Measurements from ENCODE around the gene INPP4A.

Gene INPP4A

DNA sequence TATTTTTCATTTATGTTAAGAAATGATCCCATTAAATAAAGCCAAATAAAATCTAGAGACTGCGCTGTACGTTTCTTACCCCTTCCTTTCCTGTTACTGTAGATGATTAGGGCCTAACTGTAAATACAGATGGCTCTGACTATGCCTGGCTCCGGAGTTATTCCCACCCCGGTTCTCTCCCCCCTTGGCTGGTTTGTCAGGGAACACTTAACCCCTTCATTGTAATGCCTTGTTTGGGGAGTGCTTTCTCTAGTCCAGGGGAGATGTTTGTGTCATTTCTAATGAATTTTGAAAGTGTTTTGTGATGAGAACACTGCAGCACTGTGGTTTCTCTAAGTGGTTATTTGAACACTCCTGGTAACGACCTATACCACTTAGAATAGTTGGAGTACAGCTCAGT lies 172.5 kb downstream of the INPP4A start:
- DNase-seq (ENCODE audit: low read depth), result no peak
- TF ChIP-seq, protein P1, sequence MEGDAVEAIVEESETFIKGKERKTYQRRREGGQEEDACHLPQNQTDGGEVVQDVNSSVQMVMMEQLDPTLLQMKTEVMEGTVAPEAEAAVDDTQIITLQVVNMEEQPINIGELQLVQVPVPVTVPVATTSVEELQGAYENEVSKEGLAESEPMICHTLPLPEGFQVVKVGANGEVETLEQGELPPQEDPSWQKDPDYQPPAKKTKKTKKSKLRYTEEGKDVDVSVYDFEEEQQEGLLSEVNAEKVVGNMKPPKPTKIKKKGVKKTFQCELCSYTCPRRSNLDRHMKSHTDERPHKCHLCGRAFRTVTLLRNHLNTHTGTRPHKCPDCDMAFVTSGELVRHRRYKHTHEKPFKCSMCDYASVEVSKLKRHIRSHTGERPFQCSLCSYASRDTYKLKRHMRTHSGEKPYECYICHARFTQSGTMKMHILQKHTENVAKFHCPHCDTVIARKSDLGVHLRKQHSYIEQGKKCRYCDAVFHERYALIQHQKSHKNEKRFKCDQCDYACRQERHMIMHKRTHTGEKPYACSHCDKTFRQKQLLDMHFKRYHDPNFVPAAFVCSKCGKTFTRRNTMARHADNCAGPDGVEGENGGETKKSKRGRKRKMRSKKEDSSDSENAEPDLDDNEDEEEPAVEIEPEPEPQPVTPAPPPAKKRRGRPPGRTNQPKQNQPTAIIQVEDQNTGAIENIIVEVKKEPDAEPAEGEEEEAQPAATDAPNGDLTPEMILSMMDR (IDR thresholded peaks at IDR 0.05; ENCODE audit: control insufficient read depth, insufficient read depth, low read depth, low read length, missing control alignments), result no peak
- H3K4me3 ChIP-seq (ENCODE audit: control insufficient read depth, low read depth, low read length), result no peak overlapping the region

DNA sequence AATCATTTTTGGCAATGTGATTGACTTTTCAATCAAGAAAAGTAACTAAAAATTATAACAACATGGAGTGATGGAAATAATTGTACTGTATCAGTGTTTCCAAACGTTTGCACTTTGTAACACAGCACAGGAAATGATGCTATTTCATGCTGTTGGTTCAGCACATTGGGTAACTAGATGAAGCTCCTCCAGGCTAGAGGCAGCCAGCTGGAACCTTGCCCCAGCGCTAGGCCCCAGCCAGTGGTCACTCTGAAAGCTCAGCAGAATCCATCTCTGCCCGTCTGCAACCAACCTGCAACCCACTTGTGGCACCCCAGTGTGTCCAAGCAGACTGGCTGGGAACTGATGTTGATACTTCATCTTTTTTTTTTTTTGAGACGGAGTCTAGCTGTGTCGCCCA lies 179.0 kb downstream of the INPP4A start:
- no peak for DNase-seq (ENCODE audit: low read depth)
- TF ChIP-seq, protein P1 (IDR thresholded peaks at IDR 0.05; ENCODE audit: control insufficient read depth, insufficient read depth, low read depth, low read length, missing control alignments), result no peak
- no peak overlapping the region for H3K4me3 ChIP-seq (ENCODE audit: control insufficient read depth, low read depth, low read length)

DNA sequence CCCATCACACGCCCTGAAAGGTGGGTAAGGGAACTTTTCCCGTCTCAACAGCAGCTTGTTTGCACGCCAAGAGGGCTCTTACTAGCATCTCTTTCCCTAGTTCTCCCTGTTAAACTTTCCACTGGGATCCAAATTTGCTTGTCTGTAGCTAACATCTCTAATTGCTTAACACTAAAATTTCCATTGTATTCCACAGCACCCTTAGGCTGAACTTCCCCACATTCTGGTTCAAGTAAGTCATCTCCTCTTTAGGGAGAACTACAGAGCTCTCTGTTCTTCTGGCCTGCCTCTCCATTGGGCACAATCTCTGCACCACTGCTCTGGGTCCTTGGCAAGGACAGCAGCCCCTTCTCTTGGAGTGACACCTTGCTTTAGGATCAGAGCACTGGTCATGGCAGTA lies 187.7 kb downstream of the INPP4A start:
- DNase-seq (ENCODE audit: low read depth), result no peak
- no peak overlapping the region for H3K4me3 ChIP-seq (ENCODE audit: control insufficient read depth, low read depth, low read length)
- TF ChIP-seq, protein P1 (IDR thresholded peaks at IDR 0.05; ENCODE audit: control insufficient read depth, insufficient read depth, low read depth, low read length, missing control alignments), result no peak

DNA sequence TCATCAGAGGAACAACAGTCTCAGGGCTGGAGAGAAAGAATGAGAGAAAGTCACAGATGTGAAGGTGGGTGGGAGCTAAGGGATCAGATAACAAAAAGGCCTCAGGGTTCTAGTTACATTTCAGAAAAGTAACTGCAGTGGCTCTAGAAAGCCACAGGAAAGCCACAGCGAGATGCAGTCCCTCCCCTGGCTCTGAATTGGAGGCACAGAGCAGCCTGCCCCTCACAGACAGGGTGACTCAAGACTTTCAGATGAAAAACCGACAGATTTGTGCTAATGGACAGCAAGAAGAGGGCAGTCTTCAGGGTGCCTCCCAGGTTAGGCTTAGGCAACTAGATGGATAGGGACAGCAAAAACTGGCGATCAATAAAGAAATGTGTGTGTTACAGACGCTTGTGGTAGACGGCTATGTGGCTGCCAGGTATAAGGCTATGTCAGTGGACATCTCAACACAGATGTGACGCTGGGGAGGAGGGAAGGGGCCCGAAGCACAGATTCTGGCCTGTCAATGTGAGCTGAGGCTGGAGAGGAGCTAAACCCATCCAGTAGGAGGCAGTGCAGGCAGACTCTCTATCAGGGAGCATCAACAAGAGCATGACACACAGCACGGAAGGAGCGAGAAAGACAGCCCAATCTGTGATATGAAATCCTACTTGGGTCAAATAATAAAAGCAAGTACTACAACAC lies 189.9 kb downstream of the INPP4A start:
- DNase-seq (ENCODE audit: low read depth), result no peak
- TF ChIP-seq, protein P1 (IDR thresholded peaks at IDR 0.05; ENCODE audit: control insufficient read depth, insufficient read depth, low read depth, low read length, missing control alignments), result peak; percentile 14
- H3K4me3 ChIP-seq (ENCODE audit: control insufficient read depth, low read depth, low read length), result no peak overlapping the region

DNA sequence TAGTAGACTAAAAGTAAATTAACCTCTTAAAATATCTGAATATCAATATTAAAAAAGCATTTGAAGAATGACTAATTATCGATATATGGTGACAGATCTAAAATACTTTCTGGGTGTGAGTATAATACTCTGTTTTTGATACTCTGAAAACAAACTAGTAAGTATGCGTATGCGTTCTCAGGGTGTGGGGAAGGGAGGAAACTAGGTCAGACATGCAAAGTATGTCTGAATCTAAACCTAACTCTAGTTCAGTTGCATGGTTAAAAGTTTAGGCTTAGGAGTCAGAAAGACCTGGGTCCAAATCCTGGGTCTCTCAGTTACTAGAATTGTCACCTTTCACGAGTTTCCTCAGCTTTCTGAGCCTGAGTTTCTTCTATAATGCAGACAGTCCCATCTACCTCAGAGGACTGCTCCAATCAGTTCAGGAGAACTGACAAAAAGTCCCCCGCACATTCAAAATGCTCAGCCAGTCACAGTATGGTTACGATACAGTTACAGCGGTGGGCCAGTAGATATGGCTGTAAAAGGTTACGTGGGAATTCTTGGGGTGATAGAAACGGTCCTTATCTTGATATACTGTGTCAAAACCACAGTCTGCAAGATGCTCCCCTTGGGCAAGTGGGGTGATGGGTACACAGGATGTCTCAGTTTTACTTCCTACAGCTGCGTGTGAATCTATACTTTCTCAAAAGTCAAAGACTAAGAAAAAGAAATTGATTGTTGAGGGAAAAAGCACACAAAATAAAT lies 192.9 kb downstream of the INPP4A start:
- TF ChIP-seq, protein P1 (IDR thresholded peaks at IDR 0.05; ENCODE audit: control insufficient read depth, insufficient read depth, low read depth, low read length, missing control alignments), result no peak
- DNase-seq (ENCODE audit: low read depth), result no peak
- no peak overlapping the region for H3K4me3 ChIP-seq (ENCODE audit: control insufficient read depth, low read depth, low read length)

DNA sequence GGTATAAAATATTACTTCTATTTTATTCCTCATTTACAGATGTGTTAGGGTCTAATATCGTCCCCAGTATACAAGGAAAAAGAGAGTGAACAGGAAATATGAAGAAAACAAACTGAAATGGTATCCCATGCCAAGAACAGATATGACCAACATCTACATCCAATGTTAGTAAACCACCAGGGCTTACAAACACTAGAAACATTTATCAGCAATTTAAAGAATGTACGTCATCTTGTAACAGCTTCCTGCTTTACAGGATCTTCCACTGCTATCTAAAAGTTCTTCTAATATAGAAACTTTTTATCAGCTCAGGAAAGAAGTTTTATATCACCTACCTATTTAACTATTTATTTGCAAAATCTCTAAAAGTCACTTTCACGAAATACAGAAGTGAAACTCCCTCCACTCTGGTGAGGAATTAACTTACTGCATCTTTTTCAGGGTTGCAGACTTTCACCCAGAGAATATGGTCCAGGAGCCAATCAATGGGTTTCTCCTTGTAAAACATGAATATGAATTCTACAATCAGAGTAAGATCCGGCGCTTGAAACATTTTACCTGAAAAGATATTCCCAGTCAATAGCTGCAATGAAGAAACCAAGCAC lies 198.9 kb downstream of the INPP4A start:
- no peak for DNase-seq (ENCODE audit: low read depth)
- no peak overlapping the region for H3K4me3 ChIP-seq (ENCODE audit: control insufficient read depth, low read depth, low read length)
- TF ChIP-seq, protein P1 (IDR thresholded peaks at IDR 0.05; ENCODE audit: control insufficient read depth, insufficient read depth, low read depth, low read length, missing control alignments), result no peak

All from AG09309 (cell line).